Measurements from ENCODE around the gene TPM1. TPM values are rescaled to one million over a fixed set of nuclear protein-coding genes. Genes with fewer than 3 reads are reported as not detected.

Gene TPM1
- total RNA-seq, 1 experiment from 2014 or later, result 174 TPM

DNA sequence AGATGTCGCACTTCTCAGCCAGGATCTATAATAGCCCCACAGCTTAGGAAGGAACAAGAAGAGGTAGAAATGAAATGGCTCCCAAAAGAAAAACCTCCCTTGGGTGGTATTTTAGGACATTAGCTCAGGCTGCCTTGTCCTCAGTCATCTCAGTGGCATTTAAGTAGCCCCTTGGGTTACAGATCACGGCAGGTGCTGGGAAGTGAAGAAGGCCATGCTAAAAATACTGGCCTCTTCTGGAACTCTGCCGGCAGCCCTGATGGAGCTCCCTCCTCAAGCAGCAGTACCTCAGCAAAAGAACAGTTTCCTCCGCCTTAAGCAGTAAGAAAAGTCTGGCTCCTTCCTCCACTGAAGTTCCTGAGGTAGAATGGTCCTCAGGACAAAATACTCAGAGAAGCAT, 7.3 kb upstream of the TPM1 start:
- no peak overlapping the region for H2AFZ ChIP-seq
- CTCF ChIA-PET, result no interaction called here
- POLR2A ChIA-PET (ENCODE audit: unreplicated experiment), result no interaction called here
- H3K4me3 ChIP-seq, result no peak overlapping the region
- H3K79me2 ChIP-seq (ENCODE audit: low read depth), result no peaks in the 10 kb centered on the region
- H3K9me2 ChIP-seq (ENCODE audit: insufficient read depth), result no peaks in the 10 kb centered on the region
- intact Hi-C loops (cut with micrococcal nuclease; ENCODE audit: unreplicated experiment), result no loop called here
- H3K4me2 ChIP-seq, result no peak overlapping the region
- BruUV-seq (replicated peaks), result no TSS peak
- DNase-seq, result no peak
- peaks cover 6% of the 10 kb centered on the region; the same call in 1 of the 2 replicates for H3F3A ChIP-seq (ENCODE audit: insufficient read depth, low read depth)
- TF ChIP-seq, protein P1, sequence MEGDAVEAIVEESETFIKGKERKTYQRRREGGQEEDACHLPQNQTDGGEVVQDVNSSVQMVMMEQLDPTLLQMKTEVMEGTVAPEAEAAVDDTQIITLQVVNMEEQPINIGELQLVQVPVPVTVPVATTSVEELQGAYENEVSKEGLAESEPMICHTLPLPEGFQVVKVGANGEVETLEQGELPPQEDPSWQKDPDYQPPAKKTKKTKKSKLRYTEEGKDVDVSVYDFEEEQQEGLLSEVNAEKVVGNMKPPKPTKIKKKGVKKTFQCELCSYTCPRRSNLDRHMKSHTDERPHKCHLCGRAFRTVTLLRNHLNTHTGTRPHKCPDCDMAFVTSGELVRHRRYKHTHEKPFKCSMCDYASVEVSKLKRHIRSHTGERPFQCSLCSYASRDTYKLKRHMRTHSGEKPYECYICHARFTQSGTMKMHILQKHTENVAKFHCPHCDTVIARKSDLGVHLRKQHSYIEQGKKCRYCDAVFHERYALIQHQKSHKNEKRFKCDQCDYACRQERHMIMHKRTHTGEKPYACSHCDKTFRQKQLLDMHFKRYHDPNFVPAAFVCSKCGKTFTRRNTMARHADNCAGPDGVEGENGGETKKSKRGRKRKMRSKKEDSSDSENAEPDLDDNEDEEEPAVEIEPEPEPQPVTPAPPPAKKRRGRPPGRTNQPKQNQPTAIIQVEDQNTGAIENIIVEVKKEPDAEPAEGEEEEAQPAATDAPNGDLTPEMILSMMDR (conservative IDR thresholded peaks at IDR 0.05), result no peak
- no peak for TF ChIP-seq EZH2 (IDR thresholded peaks at IDR 0.05; ENCODE audit: low read depth)
- H3K4me1 ChIP-seq (replicated peaks; ENCODE audit: insufficient read depth), result peaks cover 20% of the 10 kb centered on the region
- H3K27ac ChIP-seq, result no peak overlapping the region
- no peaks in the 10 kb centered on the region for H3K27me3 ChIP-seq (ENCODE audit: insufficient read depth, low read depth)
- no peaks in the 10 kb centered on the region for H4K20me1 ChIP-seq (ENCODE audit: insufficient read depth)
- H3K9me3 ChIP-seq (ENCODE audit: insufficient read depth, low read depth), result no peaks in the 10 kb centered on the region
- H3K36me3 ChIP-seq (ENCODE audit: low read depth), result no peaks in the 10 kb centered on the region

DNA sequence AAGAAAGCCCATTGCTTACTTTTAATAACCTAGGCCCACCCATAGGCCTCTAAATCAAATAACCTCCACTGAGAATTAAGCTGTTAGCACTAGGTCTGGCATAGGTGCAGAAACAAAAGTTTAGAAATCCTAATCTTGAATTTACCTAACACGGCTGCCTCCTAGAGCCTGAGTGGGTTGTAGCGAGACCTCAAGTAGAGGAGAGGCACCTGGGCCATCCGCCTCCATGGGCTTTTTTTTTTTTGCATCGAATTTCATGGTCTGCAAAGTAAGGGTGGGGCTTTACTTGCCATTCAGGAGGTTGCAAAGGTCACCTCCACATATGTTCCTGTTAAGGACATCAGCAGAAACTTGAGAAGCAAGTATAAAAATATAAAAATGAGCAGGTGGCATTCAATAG, 6.6 kb upstream of the TPM1 start:
- Histone ChIP-seq H4K20me1 (ENCODE audit: insufficient read depth) (no peaks in the 10 kb centered on the region), H3K4me3 (no peak overlapping the region), H3K27me3 (ENCODE audit: insufficient read depth, low read depth) (no peaks in the 10 kb centered on the region), H3K4me2 (no peak overlapping the region), H3K9me2 (ENCODE audit: insufficient read depth) (no peaks in the 10 kb centered on the region), H3K36me3 (ENCODE audit: low read depth) (no peaks in the 10 kb centered on the region), H3K27ac (no peak overlapping the region), H3K79me2 (ENCODE audit: low read depth) (no peaks in the 10 kb centered on the region), H3K9me3 (ENCODE audit: insufficient read depth, low read depth) (no peaks in the 10 kb centered on the region), H3K4me1 (replicated peaks; ENCODE audit: insufficient read depth) (peaks cover 28% of the 10 kb centered on the region), H2AFZ (no peak overlapping the region), H3F3A (ENCODE audit: insufficient read depth, low read depth) (peaks cover 13% of the 10 kb centered on the region; the same call in 1 of the 2 replicates)
- DNase-seq, result no peak
- ChIA-PET POLR2A (ENCODE audit: unreplicated experiment) (no interaction called here), CTCF (no interaction called here)
- intact Hi-C loops (cut with micrococcal nuclease; ENCODE audit: unreplicated experiment), result no loop called here
- no TSS peak for BruUV-seq (replicated peaks)
- TF ChIP-seq, protein P1 (conservative IDR thresholded peaks at IDR 0.05), result no peak

DNA sequence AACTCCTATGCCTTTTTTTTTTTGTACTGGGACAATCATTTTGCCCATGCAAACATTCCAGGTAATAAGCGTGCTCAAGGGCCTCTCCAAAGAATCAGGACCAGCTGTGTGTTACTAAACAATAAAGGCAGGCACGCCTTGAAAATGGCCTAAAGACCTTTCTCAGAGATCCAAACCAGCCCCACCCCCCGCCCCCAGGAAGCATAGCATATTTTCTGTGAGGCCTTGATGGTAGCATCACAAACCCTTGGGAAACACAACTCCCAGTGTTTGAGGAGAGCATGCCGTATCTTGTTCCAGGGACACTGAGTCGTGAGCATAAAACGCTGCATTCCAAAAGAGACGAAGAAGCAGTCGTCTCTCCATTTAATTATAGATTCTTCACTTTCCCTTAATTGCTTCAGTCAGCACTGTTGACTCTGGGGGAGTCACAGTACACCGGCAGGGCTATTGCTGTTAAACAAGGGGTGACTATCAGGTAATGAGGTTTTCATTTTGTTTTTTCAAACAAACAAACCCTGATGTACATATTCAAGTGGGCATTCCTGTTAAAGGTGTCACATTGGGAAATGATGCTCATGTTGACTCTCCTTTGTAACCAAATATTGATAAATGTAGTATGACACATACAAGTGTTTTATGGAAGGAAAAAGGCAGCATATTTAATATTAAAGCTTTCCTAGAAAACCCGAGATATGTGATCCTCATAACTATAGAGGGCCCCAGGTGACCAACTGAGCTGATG, 4.4 kb upstream of the TPM1 start:
- no peak for TF ChIP-seq EZH2 (IDR thresholded peaks at IDR 0.05; ENCODE audit: low read depth)
- TF ChIP-seq, protein P1 (conservative IDR thresholded peaks at IDR 0.05), result no peak
- H3K36me3 ChIP-seq (ENCODE audit: low read depth), result no peaks in the 10 kb centered on the region
- H3K79me2 ChIP-seq (ENCODE audit: low read depth), result peaks cover 16% of the 10 kb centered on the region
- H3K27ac ChIP-seq, result no peak overlapping the region
- no peak overlapping the region for H3K4me3 ChIP-seq
- ChIA-PET POLR2A (ENCODE audit: unreplicated experiment) (interaction anchor here (0.6 kb wide), 1 partner anchor 10 kb away, joined by 3 read pairs; no protein-coding TSS in a partner anchor), CTCF (no interaction called here)
- no peaks in the 10 kb centered on the region for H4K20me1 ChIP-seq (ENCODE audit: insufficient read depth)
- intact Hi-C loops (cut with micrococcal nuclease; ENCODE audit: unreplicated experiment), result no loop called here
- DNase-seq, result no peak
- peaks cover 21% of the 10 kb centered on the region; the same call in 1 of the 2 replicates for H3F3A ChIP-seq (ENCODE audit: insufficient read depth, low read depth)
- no peak overlapping the region for H2AFZ ChIP-seq
- H3K9me2 ChIP-seq (ENCODE audit: insufficient read depth), result no peaks in the 10 kb centered on the region
- BruUV-seq (replicated peaks), result no TSS peak
- peaks cover 35% of the 10 kb centered on the region for H3K4me1 ChIP-seq (replicated peaks; ENCODE audit: insufficient read depth)
- H3K4me2 ChIP-seq, result no peak overlapping the region
- no peaks in the 10 kb centered on the region for H3K27me3 ChIP-seq (ENCODE audit: insufficient read depth, low read depth)
- H3K9me3 ChIP-seq (ENCODE audit: insufficient read depth, low read depth), result no peaks in the 10 kb centered on the region

Data from PC-9 (cell line).